Central memory CD8-positive, alpha-beta T cell (primary cell): Measurements from ENCODE around the gene GATC.

ENCODE experiments used
- ATAC-seq: fragments of 150-1000 bp; cut with Tn5 transposase; replicated peaks from 2 replicates; pipeline ENCODE4 v1.10.0; 2022; ENCODE audit warnings: mild to moderate bottlenecking, moderate FRiP score, moderate number of reproducible peaks; ENCODE audit not compliant: poor library complexity, severe bottlenecking; ENCODE audit errors: extremely low read depth
- DNase-seq, 2 donors: peaks; one replicate each; pipeline ENCODE4 v3.0.0; 2021; ENCODE audit warnings: low spot score in 2 of 2
- H3K27ac Mint-ChIP-seq: one replicate; pipeline ENCODE4 v1.8.0; 2022; ENCODE audit warnings: low read depth, mild to moderate bottlenecking, moderate library complexity, mixed read lengths
- H3K27me3 Mint-ChIP-seq: one replicate; pipeline ENCODE4 v1.8.0; 2022; ENCODE audit warnings: mixed read lengths
- H3K36me3 Mint-ChIP-seq: one replicate; pipeline ENCODE4 v1.8.0; 2022; ENCODE audit warnings: mild to moderate bottlenecking, moderate library complexity, mixed read lengths; ENCODE audit not compliant: insufficient read depth
- H3K4me1 Mint-ChIP-seq: one replicate; pipeline ENCODE4 v1.8.0; 2022; ENCODE audit warnings: mixed read lengths
- H3K4me3 Mint-ChIP-seq: one replicate; pipeline ENCODE4 v1.8.0; 2022; ENCODE audit warnings: mild to moderate bottlenecking, moderate library complexity, mixed read lengths
- H3K9me3 Mint-ChIP-seq: one replicate; pipeline ENCODE4 v1.8.0; 2022; ENCODE audit warnings: mixed read lengths

Gene GATC

GRCh38 chr12:120416490-120417216 is 29.6 kb upstream of the GATC start:
- H3K27ac Mint-ChIP-seq: no peak overlapping the region
- ATAC-seq (no peak), DNase-seq (no peak)
- no peaks in the 10 kb centered on the region for H3K36me3 Mint-ChIP-seq
- H3K4me3 Mint-ChIP-seq: no peak overlapping the region
- no peaks in the 10 kb centered on the region for H3K4me1 Mint-ChIP-seq
- H3K27me3 Mint-ChIP-seq: peaks cover 25% of the 10 kb centered on the region
- H3K9me3 Mint-ChIP-seq: no peaks in the 10 kb centered on the region

GRCh38 chr12:120417917-120418580 is 28.2 kb upstream of the GATC start:
- H3K36me3 Mint-ChIP-seq: no peaks in the 10 kb centered on the region
- no peak for DNase-seq

GRCh38 chr12:120421701-120422100 is 24.5 kb upstream of the GATC start:
- Mint-ChIP-seq H3K36me3 (no peaks in the 10 kb centered on the region), H3K9me3 (no peaks in the 10 kb centered on the region), H3K27ac (no peak overlapping the region), H3K4me3 (no peak overlapping the region), H3K4me1 (no peaks in the 10 kb centered on the region), H3K27me3 (peaks cover 15% of the 10 kb centered on the region)
- ATAC-seq: no peak
- DNase-seq: no peak

More at GRCh38 chr12:120417917-120418580, 28.2 kb upstream of the GATC start:
- Mint-ChIP-seq H3K27ac (no peak overlapping the region), H3K4me3 (no peak overlapping the region), H3K4me1 (no peaks in the 10 kb centered on the region), H3K27me3 (peaks cover 15% of the 10 kb centered on the region), H3K9me3 (no peaks in the 10 kb centered on the region)
- no peak for ATAC-seq

DNA sequence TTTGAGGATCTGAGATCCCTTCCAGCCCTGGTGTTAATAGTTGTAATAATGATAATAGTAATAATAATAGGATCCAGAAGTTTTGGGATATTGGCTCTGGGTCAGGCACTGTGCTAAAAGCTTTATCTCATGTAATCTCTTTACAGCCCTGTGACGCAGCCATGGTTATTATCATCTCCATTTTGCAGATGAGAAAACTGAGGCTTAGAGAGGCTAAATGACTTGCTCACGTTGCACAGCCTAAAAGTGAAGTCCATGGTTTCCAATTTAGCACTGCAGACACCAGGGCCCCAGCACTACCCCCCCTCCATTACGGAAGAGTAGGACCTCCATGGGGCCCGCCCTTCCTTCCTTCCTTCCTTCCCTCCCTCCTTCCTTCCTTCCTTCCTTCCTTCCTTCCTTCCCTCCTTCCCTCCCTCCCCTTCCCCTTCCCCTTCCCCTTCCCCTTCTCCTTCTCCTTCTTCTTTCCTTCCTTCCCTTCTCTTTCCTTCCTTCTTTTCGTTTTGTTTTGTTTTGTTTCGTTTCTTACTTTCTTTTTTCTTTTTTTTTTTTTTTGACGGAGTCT is 23.3 kb upstream of the GATC start:
- DNase-seq (no peak), ATAC-seq (no peak)
- Mint-ChIP-seq H3K36me3 (peaks cover 2% of the 10 kb centered on the region), H3K4me1 (no peaks in the 10 kb centered on the region), H3K27ac (no peak overlapping the region), H3K27me3 (peaks cover 5% of the 10 kb centered on the region), H3K9me3 (no peaks in the 10 kb centered on the region), H3K4me3 (peak overlapping the region; percentile 15)

- no peak overlapping the region for H3K4me3 Mint-ChIP-seq
- no peak for ATAC-seq
- DNase-seq: no peak
- peaks cover 9% of the 10 kb centered on the region for H3K27me3 Mint-ChIP-seq
- peaks cover 5% of the 10 kb centered on the region for H3K4me1 Mint-ChIP-seq
- H3K27ac Mint-ChIP-seq: no peak overlapping the region
- H3K36me3 Mint-ChIP-seq: peaks cover 2% of the 10 kb centered on the region
- no peaks in the 10 kb centered on the region for H3K9me3 Mint-ChIP-seq
Measured at GRCh38 chr12:120425797-120426196, 20.4 kb upstream of the GATC start.

DNA sequence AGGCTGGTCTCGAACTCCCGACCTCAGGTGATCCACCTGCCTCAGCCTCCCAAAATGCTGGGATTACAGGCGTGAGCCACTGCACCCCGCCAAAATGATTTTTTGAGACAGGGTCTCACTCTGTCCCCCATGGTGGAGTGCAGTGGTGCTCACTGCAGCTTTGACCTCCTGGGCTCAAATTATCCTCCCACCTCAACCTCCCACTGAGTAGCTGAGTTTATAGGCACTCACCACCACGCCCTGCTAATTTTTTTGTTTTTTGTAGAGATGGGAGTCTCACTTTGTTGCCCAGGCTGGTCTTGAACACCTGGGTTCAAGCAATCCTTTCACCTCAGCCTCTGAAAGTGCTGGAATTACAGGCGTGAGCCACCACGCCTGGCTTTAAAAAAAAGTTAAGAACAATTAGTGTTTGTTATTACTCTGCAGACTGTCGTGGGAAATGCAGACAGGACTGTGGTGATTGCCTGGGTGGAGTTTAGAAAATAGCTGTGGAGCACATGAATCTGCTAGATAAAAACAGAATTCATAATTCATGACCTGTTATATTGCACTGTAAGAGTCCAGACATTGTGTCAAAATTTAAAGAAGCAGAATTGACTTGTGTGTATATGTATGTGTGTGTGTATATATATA is 17.5 kb upstream of the GATC start:
- Mint-ChIP-seq H3K27ac (no peak overlapping the region), H3K4me3 (no peak overlapping the region), H3K27me3 (peaks cover 9% of the 10 kb centered on the region), H3K9me3 (no peaks in the 10 kb centered on the region), H3K36me3 (peaks cover 2% of the 10 kb centered on the region), H3K4me1 (peaks cover 5% of the 10 kb centered on the region)
- DNase-seq: no peak
- ATAC-seq: no peak

DNA sequence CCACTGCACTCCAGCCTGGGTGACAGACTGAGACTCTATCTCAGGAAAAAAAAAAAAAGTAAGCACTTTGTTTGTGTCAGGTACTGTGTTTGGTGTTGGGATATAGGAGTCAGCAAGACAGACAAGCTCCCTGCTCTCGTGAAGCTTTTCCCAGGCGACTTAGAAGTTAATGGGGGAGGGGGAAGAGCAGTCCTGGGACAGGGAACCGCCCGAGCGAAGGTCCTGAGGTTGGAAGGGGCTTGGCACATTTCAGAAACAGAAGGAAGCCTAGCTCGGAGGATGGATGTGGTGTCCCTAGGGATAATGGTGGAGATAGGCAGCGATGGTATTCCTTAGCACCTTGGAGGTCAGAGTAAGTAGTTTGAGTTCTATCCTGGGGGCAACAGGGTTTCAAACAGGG is 16.9 kb upstream of the GATC start:
- no peak for DNase-seq
- Mint-ChIP-seq H3K9me3 (no peaks in the 10 kb centered on the region), H3K4me3 (no peak overlapping the region), H3K27me3 (peaks cover 9% of the 10 kb centered on the region), H3K36me3 (peaks cover 2% of the 10 kb centered on the region), H3K4me1 (peaks cover 5% of the 10 kb centered on the region), H3K27ac (no peak overlapping the region)
- no peak for ATAC-seq

GRCh38 chr12:120432772-120433525 is 13.3 kb upstream of the GATC start:
- no peak overlapping the region for H3K4me3 Mint-ChIP-seq
- H3K36me3 Mint-ChIP-seq: peaks cover 4% of the 10 kb centered on the region
- H3K9me3 Mint-ChIP-seq: no peaks in the 10 kb centered on the region
- peaks cover 13% of the 10 kb centered on the region for H3K4me1 Mint-ChIP-seq
- no peak for DNase-seq
- H3K27ac Mint-ChIP-seq: no peak overlapping the region
- H3K27me3 Mint-ChIP-seq: peaks cover 9% of the 10 kb centered on the region
- ATAC-seq: no peak

- Mint-ChIP-seq H3K4me1 (peaks cover 28% of the 10 kb centered on the region), H3K27me3 (no peaks in the 10 kb centered on the region), H3K4me3 (peak within 1 kb of the TSS; percentile 86)
Measured at GRCh38 chr12:120437735-120438494, 8.3 kb upstream of the GATC start, which contains the start of gene COX6A1. Gene COX6A1, plus strand, starts transcription at chr12:120438113. Its CDS starts 14 bp downstream, at chr12:120438127.

DNA sequence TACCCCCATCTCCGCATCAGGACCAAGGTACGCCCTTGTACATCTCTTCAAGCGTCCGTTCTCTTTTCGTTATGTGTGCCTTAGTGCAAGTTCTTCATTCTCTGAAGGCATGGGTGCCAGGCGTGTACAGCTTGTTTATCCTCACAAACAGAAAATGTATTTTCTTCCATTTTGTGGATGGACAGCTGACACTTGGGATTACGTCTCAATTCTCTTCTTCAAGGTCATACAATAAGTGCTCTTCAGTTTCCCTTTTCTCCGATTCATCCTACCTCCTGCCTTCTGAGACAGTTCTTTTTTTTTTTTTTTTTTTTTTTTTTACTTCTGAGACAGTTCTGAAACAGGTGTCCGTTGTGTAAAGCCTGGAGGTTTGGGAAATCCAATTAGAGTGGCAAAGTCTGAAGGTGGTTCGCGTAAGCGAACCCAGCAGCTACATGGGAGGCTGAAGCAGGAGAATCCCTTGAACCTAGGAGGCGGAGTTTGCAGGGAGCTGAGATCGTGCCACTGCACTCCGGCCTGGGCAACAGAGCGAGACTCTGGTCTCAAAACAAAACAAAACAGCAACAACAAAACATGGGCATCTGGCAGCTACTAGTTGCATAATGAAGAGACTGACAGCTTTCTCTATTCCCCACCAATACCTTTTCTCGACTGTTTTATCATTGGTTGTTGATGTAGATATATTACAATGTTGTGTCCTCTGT is 7.6 kb upstream of the GATC start:
- peak overlapping the region; percentile 84 for H3K27ac Mint-ChIP-seq
- DNase-seq (no peak), ATAC-seq (peak; percentile 1)
- H3K27me3 Mint-ChIP-seq: no peaks in the 10 kb centered on the region
- no peaks in the 10 kb centered on the region for H3K9me3 Mint-ChIP-seq
- peaks cover 19% of the 10 kb centered on the region for H3K36me3 Mint-ChIP-seq
- H3K4me3 Mint-ChIP-seq: peak overlapping the region; percentile 86
- H3K4me1 Mint-ChIP-seq: peaks cover 28% of the 10 kb centered on the region

More at GRCh38 chr12:120437735-120438494, 8.3 kb upstream of the GATC start, which contains the start of gene COX6A1:
- Mint-ChIP-seq H3K9me3 (no peaks in the 10 kb centered on the region), H3K27ac (peak within 1 kb of the TSS; percentile 84), H3K36me3 (peaks cover 19% of the 10 kb centered on the region)
- ATAC-seq (peak; percentile 95), DNase-seq (peak; percentile 86 to 93)

DNA sequence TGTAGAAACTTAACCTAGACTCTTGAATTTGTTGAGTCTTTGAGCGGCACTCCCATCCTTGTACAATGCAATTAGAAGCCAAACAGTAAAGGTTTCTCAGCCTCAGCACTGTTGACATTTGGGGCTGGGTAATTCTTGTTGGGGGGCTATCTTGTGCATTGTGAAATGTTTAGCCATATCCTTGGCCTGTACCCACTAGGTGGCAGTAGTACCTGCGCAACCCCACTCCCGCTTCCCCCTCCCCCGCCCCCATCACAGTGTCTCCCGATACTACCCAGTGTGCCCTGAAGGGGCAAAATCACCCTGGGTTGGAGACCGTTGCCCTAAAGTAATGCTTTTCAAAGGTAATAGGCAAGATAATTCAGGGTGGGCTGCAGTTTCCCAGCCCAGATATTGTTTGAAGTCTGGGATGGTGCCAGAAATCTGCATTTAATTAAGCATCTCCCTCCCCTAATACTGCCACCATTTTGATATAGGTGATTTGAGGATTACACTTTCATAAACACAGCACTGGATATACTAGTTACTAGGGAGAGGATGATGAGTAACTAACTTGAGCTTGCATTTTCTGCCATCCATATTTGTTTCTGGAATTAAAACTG is 6.5 kb upstream of the GATC start:
- peak; percentile 52 for ATAC-seq
- H3K36me3 Mint-ChIP-seq: peaks cover 29% of the 10 kb centered on the region
- H3K27me3 Mint-ChIP-seq: no peaks in the 10 kb centered on the region
- H3K9me3 Mint-ChIP-seq: no peaks in the 10 kb centered on the region
- DNase-seq: peak; percentile 46 to 59
- peak overlapping the region; percentile 86 for H3K4me3 Mint-ChIP-seq
- H3K27ac Mint-ChIP-seq: no peak overlapping the region
- peaks cover 28% of the 10 kb centered on the region for H3K4me1 Mint-ChIP-seq
